Activated CD8-positive, alpha-beta T cell treated with anti-CD3 and anti-CD28 coated beads for 36 hours (primary cell): ENCODE results near the gene NSMCE4A. TPM values are rescaled to one million over a fixed set of nuclear protein-coding genes. Genes with fewer than 3 reads are reported as not detected.
"Not testable (repeated sequence)": the region's sequence is repeated elsewhere in the genome, so short reads cannot be mapped to it uniquely, and the experiment has no call there.

Source experiments
- ATAC-seq: fragments of 200-7000 bp; cut with Tn5 transposase; one replicate; pipeline ENCODE4 v1.10.0; 2021; ENCODE audit warnings: mild to moderate bottlenecking, moderate library complexity
- CTCF ChIA-PET: fragments of 350-600 bp; sonication (Branson Sonifier 250); formaldehyde crosslinking; loops from one replicate; lab custom pipeline; 2021; ENCODE audit warnings: antibody characterized with exemption; lab: Charles Lee
- POLR2A ChIA-PET: fragments of 350-600 bp; sonication (Branson Sonifier 250); formaldehyde crosslinking; loops from one replicate; lab custom pipeline; 2021; ENCODE audit warnings: antibody characterized with exemption; lab: Charles Lee
- DNase-seq: peaks from one replicate; pipeline ENCODE4 v3.0.0-alpha.2; 2020
- H3K27ac Mint-ChIP-seq: one replicate; pipeline ENCODE4 v1.8.0; 2021; ENCODE audit warnings: mild to moderate bottlenecking, mixed read lengths
- H3K27me3 Mint-ChIP-seq: one replicate; pipeline ENCODE4 v1.8.0; 2021; ENCODE audit warnings: mixed read lengths
- H3K36me3 Mint-ChIP-seq: one replicate; pipeline ENCODE4 v1.8.0; 2021; ENCODE audit warnings: low read depth, mixed read lengths
- H3K4me1 Mint-ChIP-seq: one replicate; pipeline ENCODE4 v1.8.0; 2021; ENCODE audit warnings: low read depth, mixed read lengths
- H3K4me3 Mint-ChIP-seq: one replicate; pipeline ENCODE4 v1.8.0; 2021; ENCODE audit warnings: mild to moderate bottlenecking, moderate library complexity, mixed read lengths
- H3K9me3 Mint-ChIP-seq: one replicate; pipeline ENCODE4 v1.8.0; 2021; ENCODE audit warnings: mixed read lengths
- intact Hi-C: fragments of 100-400 bp; cut with micrococcal nuclease; formaldehyde crosslinking; loops from one replicate; pipeline ENCODE4 v1.10.0; 2022
- total RNA-seq, 2 experiments: library from RNA; stranded (reverse); gene quantifications; one replicate each; pipeline ENCODE4 v1.2.3, GENCODE V29; 2021
- TF ChIP-seq, protein P1 (sequence below): fragments of 200-600 bp; IDR thresholded peaks from one replicate; pipeline ENCODE4 v1.8.0; 2022; ENCODE audit warnings: antibody characterized with exemption, mild to moderate bottlenecking

NSMCE4A gene
- total RNA-seq, 2 experiments from 2014 or later = 49.7 to 50.8 TPM

- no peaks in the 10 kb centered on the region for H3K36me3 Mint-ChIP-seq
- H3K4me1 Mint-ChIP-seq = no peaks in the 10 kb centered on the region
- no peak for DNase-seq
- no peak overlapping the region for H3K27ac Mint-ChIP-seq
- intact Hi-C loops = no loop called here
- peaks cover 4% of the 10 kb centered on the region for H3K27me3 Mint-ChIP-seq
- no peak for ATAC-seq
- peaks cover 2% of the 10 kb centered on the region for H3K9me3 Mint-ChIP-seq
- TF ChIP-seq, protein P1, sequence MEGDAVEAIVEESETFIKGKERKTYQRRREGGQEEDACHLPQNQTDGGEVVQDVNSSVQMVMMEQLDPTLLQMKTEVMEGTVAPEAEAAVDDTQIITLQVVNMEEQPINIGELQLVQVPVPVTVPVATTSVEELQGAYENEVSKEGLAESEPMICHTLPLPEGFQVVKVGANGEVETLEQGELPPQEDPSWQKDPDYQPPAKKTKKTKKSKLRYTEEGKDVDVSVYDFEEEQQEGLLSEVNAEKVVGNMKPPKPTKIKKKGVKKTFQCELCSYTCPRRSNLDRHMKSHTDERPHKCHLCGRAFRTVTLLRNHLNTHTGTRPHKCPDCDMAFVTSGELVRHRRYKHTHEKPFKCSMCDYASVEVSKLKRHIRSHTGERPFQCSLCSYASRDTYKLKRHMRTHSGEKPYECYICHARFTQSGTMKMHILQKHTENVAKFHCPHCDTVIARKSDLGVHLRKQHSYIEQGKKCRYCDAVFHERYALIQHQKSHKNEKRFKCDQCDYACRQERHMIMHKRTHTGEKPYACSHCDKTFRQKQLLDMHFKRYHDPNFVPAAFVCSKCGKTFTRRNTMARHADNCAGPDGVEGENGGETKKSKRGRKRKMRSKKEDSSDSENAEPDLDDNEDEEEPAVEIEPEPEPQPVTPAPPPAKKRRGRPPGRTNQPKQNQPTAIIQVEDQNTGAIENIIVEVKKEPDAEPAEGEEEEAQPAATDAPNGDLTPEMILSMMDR = no peak
- CTCF ChIA-PET = no interaction called here
- no peak overlapping the region for H3K4me3 Mint-ChIP-seq
- POLR2A ChIA-PET = no interaction called here
Observed at GRCh38 chr10:122020226-122020625, 45.2 kb upstream of the NSMCE4A start.

DNA sequence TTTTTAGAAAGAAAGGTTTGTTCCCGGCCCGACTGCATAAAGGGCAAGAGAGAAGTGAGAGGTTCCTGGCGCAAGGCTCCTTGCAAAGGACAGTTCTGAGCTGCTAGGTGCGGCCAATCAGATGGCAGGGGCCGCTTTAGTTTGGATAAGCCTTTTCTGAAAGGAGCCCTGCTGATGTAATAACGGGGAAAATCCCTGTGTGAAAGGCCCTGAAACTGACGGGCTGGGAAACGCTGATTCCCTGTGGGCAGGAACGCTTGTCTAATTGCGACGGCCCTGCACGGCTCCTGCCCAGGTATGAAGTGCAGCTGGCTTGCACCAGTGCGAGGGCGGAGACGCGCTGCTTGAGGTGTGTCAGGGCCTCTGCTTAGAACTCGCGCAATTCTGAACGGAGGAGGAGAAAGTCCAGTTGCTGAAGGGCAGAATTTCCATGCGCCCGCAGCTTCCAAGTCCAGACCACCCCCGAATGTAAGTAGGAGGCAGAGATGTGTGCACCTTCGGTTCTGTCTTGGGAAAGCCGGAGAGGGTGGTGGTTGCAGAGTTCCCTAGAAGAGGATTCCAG is 44.5 kb upstream of the NSMCE4A start:
- no peaks in the 10 kb centered on the region for H3K4me1 Mint-ChIP-seq
- TF ChIP-seq, protein P1 = no peak
- no peak overlapping the region for H3K4me3 Mint-ChIP-seq
- peaks cover 4% of the 10 kb centered on the region for H3K27me3 Mint-ChIP-seq
- DNase-seq = no peak
- no peaks in the 10 kb centered on the region for H3K36me3 Mint-ChIP-seq
- POLR2A ChIA-PET = no interaction called here
- H3K27ac Mint-ChIP-seq = no peak overlapping the region
- intact Hi-C loops = no loop called here
- no peak for ATAC-seq
- H3K9me3 Mint-ChIP-seq = peaks cover 2% of the 10 kb centered on the region
- CTCF ChIA-PET = no interaction called here

DNA sequence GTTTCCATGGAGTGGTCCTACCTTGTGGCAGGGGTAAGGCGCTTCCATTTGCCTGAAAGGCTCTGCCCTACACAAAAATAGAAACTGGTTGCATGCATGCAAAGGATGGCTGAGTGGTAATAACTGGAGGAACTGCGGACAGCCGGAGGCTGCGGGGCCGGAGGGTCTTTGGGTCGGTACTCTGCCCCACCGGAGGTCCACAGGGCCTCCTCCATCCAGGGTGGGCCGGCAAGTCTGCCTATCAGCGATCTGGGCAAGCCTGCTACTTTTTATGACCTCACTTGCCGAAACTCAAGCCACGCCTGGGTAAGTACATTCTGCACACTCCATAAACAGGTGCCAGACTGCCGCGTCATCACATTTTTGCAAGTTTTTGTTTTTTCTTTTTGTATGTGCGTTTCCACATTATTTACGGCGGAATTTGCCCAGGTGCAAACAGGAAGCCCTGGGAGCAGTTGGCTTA is 44.0 kb upstream of the NSMCE4A start:
- H3K9me3 Mint-ChIP-seq = peaks cover 2% of the 10 kb centered on the region
- intact Hi-C loops = no loop called here
- POLR2A ChIA-PET = interaction anchor here (0.6 kb wide), 1 partner anchor 50 kb away, joined by 3 read pairs; no protein-coding TSS in a partner anchor
- CTCF ChIA-PET = no interaction called here
- H3K27ac Mint-ChIP-seq = no peak overlapping the region
- ATAC-seq (no peak), DNase-seq (no peak)
- H3K4me3 Mint-ChIP-seq = no peak overlapping the region
- TF ChIP-seq, protein P1 = no peak
- H3K27me3 Mint-ChIP-seq = peaks cover 4% of the 10 kb centered on the region
- no peaks in the 10 kb centered on the region for H3K36me3 Mint-ChIP-seq
- no peaks in the 10 kb centered on the region for H3K4me1 Mint-ChIP-seq

DNA sequence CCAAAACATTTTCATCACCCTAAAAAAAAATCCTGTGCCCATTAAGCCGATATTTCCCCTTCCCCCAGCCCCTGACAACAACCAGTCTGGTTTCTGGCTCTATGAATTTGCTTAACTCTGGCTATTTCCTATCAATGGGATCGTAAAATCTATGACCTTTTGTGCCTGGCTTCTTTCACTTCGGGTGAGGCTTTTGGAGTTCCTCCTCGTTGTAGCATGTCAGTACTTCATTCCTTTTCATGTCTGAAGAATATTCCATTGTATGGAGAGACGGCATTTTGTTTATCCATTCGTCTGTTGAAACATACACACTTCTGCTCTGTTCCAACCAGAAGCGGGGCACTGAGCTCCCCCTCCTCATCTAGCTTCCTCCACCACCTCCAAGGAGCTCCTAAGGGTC is 43.5 kb upstream of the NSMCE4A start:
- CTCF ChIA-PET = no interaction called here
- TF ChIP-seq, protein P1 = no peak
- Mint-ChIP-seq H3K4me3 (no peak overlapping the region), H3K4me1 (no peaks in the 10 kb centered on the region), H3K27ac (no peak overlapping the region), H3K36me3 (no peaks in the 10 kb centered on the region), H3K27me3 (peaks cover 4% of the 10 kb centered on the region), H3K9me3 (peaks cover 2% of the 10 kb centered on the region)
- intact Hi-C loops = no loop called here
- ATAC-seq (no peak), DNase-seq (no peak)
- POLR2A ChIA-PET = interaction anchor here (0.6 kb wide), 1 partner anchor 50 kb away, joined by 3 read pairs; no protein-coding TSS in a partner anchor

- H3K4me1 Mint-ChIP-seq, intact Hi-C loops, H3K27me3 Mint-ChIP-seq, H3K9me3 Mint-ChIP-seq, DNase-seq, H3K36me3 Mint-ChIP-seq, H3K4me3 Mint-ChIP-seq, ATAC-seq, H3K27ac Mint-ChIP-seq, POLR2A ChIA-PET: not testable (repeated sequence)
- CTCF ChIA-PET = interaction anchor here (0.6 kb wide), 1 partner anchor 23 kb away, joined by 3 read pairs; no protein-coding TSS in a partner anchor
Observed at GRCh38 chr10:122017926-122018325, 42.9 kb upstream of the NSMCE4A start.
